Stomach (tissue), 4 donors: ENCODE data around the gene MICB.

Source experiments
- CTCF ChIP-seq, 7 experiments: fragments of 450-650 bp in 4 of 7; fragments of 200-600 bp in 3 of 7; sonication (generic) in 3 of 7; IDR thresholded peaks; one replicate each; pipeline ENCODE4 v1.5.1; 2016 to 2019; ENCODE audit warnings: antibody characterized with exemption in 7 of 7, control low read depth in 2 of 7, mild to moderate bottlenecking in 1 of 7
- EP300 ChIP-seq: sonication (generic); formaldehyde crosslinking; IDR thresholded peaks from one replicate; pipeline ENCODE4 v1.6.1; 2017; ENCODE audit warnings: antibody characterized with exemption
- POLR2A ChIP-seq, 4 donors: fragments of 450-650 bp; IDR thresholded peaks; one replicate each; pipeline ENCODE4 v1.6.1; 2016; ENCODE audit warnings: antibody characterized with exemption in 4 of 4, control low read depth in 2 of 4, mild to moderate bottlenecking in 1 of 4, moderate library complexity in 1 of 4
- POLR2AphosphoS5 ChIP-seq, 3 donors: sonication (generic); formaldehyde crosslinking; IDR thresholded peaks; one replicate each; pipeline ENCODE4 v1.6.1; 2016; ENCODE audit warnings: antibody characterized with exemption in 3 of 3

GRCh38 chr6:31510007-31510406 lies 12.1 kb downstream of the MICB start:
- TF ChIP-seq CTCF (IDR thresholded peaks at IDR 0.05) (no peak), POLR2A (IDR thresholded peaks at IDR 0.05) (no peak), POLR2AphosphoS5 (IDR thresholded peaks at IDR 0.05) (no peak), EP300 (no peak)
